NCI-H226 (cell line): ENCODE data around the gene AKAP13.

Experiments used
- DNase-seq: peaks from one replicate; pipeline ENCODE4 v3.0.0-alpha.2; 2015

AKAP13 gene

GRCh38 chr15:85716261-85716660, 335.9 kb downstream of the AKAP13 start:
- DNase-seq: no peak

- DNase-seq: no peak
These were observed 336.8 kb downstream of the AKAP13 start for GRCh38 chr15:85717212-85717611.

GRCh38 chr15:85718271-85718971, 338.0 kb downstream of the AKAP13 start:
- DNase-seq: no peak

- DNase-seq: no peak
These were observed 338.6 kb downstream of the AKAP13 start for GRCh38 chr15:85718981-85719380.

GRCh38 chr15:85722374-85723152, 342.2 kb downstream of the AKAP13 start:
- DNase-seq: no peak

- no peak for DNase-seq
These were observed 343.9 kb downstream of the AKAP13 start for GRCh38 chr15:85723960-85724945.

GRCh38 chr15:85725019-85725418, 344.6 kb downstream of the AKAP13 start:
- DNase-seq: no peak

- DNase-seq: no peak
These were observed 345.2 kb downstream of the AKAP13 start for GRCh38 chr15:85725564-85725963.

- no peak for DNase-seq
These were observed 346.1 kb downstream of the AKAP13 start for GRCh38 chr15:85726454-85726853.

- no peak for DNase-seq
These were observed 346.7 kb downstream of the AKAP13 start for GRCh38 chr15:85727068-85727467.

GRCh38 chr15:85730001-85730820, 349.8 kb downstream of the AKAP13 start:
- peak; percentile 22 for DNase-seq

- DNase-seq: no peak
These were observed 353.0 kb downstream of the AKAP13 start for GRCh38 chr15:85733416-85733815.

- DNase-seq: no peak
These were observed 356.7 kb downstream of the AKAP13 start for GRCh38 chr15:85737061-85737460.

- no peak for DNase-seq
These were observed 360.6 kb downstream of the AKAP13 start for GRCh38 chr15:85741021-85741421.

- DNase-seq: no peak
These were observed 361.3 kb downstream of the AKAP13 start for GRCh38 chr15:85741662-85742061.

GRCh38 chr15:85742186-85742821, 361.9 kb downstream of the AKAP13 start:
- no peak for DNase-seq

- DNase-seq: no peak
These were observed 363.1 kb downstream of the AKAP13 start for GRCh38 chr15:85743392-85744055.

- DNase-seq: no peak
These were observed 364.2 kb downstream of the AKAP13 start for GRCh38 chr15:85744579-85744978.

- no peak for DNase-seq
These were observed 364.6 kb downstream of the AKAP13 start for GRCh38 chr15:85745023-85745422.

GRCh38 chr15:85745525-85746150, 365.2 kb downstream of the AKAP13 start:
- DNase-seq: no peak

GRCh38 chr15:85746641-85747040, 366.2 kb downstream of the AKAP13 start:
- no peak for DNase-seq
